NB4 (cell line): ENCODE results near the gene STX18.

Experiments
- DNase-seq: peaks from one replicate; pipeline ENCODE4 v3.0.0; 2010; ENCODE audit warnings: low read depth
- H3K4me3 ChIP-seq: one replicate; pipeline ENCODE4 v1.5.1; 2011; ENCODE audit warnings: mild to moderate bottlenecking, low read depth, low read length, moderate library complexity
- MYC ChIP-seq: IDR thresholded peaks from 2 replicates; pipeline ENCODE4 v1.6.1; 2011; ENCODE audit warnings: low read depth, low read length
- POLR2A ChIP-seq: IDR thresholded peaks from 2 replicates; pipeline ENCODE4 v1.6.1; 2011; ENCODE audit warnings: mild to moderate bottlenecking; ENCODE audit not compliant: insufficient read length; ENCODE audit errors: extremely low read depth
- TF ChIP-seq, protein P1 (sequence below): IDR thresholded peaks from one replicate; pipeline ENCODE4 v1.5.1; 2012; ENCODE audit warnings: low read depth, low read length
- TF ChIP-seq, protein P2 (sequence below): IDR thresholded peaks from 2 replicates; pipeline ENCODE4 v1.6.1; 2011; ENCODE audit warnings: low read depth, low read length

STX18 gene

DNA sequence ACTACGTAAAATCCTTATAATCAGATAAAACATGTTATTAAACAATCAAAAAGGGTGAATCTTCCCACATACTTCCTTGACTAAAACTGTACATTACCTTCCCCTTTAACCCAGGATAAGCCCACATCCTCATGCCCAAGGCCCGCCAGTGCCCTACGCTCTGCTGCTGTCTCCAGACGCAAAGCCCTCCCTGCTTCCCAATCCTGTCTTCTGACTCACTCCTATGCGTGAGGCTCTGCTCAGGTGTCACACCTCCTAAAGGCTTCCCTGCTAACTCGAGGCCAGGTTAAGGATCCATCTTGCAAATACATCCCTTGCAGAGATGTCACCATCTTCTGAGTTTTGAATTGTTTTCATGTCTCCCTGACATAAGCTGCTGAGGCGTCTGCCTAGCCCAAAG is 61.6 kb downstream of the STX18 start:
- TF ChIP-seq MYC = no peak
- TF ChIP-seq, protein P1, sequence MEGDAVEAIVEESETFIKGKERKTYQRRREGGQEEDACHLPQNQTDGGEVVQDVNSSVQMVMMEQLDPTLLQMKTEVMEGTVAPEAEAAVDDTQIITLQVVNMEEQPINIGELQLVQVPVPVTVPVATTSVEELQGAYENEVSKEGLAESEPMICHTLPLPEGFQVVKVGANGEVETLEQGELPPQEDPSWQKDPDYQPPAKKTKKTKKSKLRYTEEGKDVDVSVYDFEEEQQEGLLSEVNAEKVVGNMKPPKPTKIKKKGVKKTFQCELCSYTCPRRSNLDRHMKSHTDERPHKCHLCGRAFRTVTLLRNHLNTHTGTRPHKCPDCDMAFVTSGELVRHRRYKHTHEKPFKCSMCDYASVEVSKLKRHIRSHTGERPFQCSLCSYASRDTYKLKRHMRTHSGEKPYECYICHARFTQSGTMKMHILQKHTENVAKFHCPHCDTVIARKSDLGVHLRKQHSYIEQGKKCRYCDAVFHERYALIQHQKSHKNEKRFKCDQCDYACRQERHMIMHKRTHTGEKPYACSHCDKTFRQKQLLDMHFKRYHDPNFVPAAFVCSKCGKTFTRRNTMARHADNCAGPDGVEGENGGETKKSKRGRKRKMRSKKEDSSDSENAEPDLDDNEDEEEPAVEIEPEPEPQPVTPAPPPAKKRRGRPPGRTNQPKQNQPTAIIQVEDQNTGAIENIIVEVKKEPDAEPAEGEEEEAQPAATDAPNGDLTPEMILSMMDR = no peak
- TF ChIP-seq, protein P2, sequence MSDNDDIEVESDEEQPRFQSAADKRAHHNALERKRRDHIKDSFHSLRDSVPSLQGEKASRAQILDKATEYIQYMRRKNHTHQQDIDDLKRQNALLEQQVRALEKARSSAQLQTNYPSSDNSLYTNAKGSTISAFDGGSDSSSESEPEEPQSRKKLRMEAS = no peak
- TF ChIP-seq POLR2A = no peak
- no peak for DNase-seq
- no peak overlapping the region for H3K4me3 ChIP-seq

DNA sequence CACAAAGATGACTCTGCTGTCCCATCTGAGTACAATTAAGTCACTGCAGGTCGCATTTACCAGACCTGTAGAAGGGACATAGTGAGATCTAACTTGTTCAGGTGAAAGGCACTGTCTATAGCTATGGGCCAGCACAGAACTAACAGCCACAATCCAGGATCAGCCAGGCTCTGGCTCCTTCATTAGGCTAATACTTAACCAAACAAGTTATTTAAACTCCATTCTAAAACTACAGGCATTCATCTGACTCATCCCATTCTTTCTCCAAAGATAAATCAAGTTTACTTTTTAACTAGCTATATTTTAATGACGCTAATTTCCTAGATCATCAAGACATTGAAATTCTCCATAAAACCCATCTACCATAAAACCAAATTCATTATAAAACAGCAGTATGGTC is 62.5 kb downstream of the STX18 start:
- DNase-seq = no peak
- TF ChIP-seq, protein P2 = no peak
- TF ChIP-seq POLR2A = no peak
- TF ChIP-seq MYC = no peak
- TF ChIP-seq, protein P1 = no peak
- no peak overlapping the region for H3K4me3 ChIP-seq

DNA sequence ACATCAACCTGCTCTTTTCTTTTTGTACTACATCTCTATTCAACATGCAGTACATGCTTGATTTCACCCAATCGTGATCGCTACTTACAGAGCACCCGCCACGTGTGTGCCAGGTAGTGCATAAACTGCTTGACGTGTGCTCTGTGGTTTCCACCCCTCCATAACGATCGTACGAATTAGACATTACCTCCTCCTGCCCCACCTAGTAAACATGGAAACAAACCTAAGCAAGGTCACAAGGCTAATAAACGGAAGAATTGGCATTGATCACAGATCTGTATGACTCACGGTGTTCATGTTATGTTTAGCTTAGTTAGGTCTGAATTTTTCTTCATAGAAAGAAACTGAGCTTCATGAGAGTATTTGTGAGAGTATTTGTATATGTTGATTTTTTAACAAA is 64.1 kb downstream of the STX18 start:
- DNase-seq = no peak
- no peak overlapping the region for H3K4me3 ChIP-seq
- TF ChIP-seq POLR2A = no peak
- TF ChIP-seq, protein P1 = no peak
- TF ChIP-seq, protein P2 = no peak
- no peak for TF ChIP-seq MYC

GRCh38 chr4:4477391-4477790 is 64.5 kb downstream of the STX18 start:
- no peak overlapping the region for H3K4me3 ChIP-seq
- TF ChIP-seq POLR2A (no peak), MYC (no peak)
- TF ChIP-seq, protein P1 = no peak
- TF ChIP-seq, protein P2 = no peak
- no peak for DNase-seq

- TF ChIP-seq, protein P1 = no peak
- TF ChIP-seq POLR2A (no peak), MYC (no peak)
- TF ChIP-seq, protein P2 = no peak
- no peak for DNase-seq
Measured at GRCh38 chr4:4474476-4474875, 67.4 kb downstream of the STX18 start.

DNA sequence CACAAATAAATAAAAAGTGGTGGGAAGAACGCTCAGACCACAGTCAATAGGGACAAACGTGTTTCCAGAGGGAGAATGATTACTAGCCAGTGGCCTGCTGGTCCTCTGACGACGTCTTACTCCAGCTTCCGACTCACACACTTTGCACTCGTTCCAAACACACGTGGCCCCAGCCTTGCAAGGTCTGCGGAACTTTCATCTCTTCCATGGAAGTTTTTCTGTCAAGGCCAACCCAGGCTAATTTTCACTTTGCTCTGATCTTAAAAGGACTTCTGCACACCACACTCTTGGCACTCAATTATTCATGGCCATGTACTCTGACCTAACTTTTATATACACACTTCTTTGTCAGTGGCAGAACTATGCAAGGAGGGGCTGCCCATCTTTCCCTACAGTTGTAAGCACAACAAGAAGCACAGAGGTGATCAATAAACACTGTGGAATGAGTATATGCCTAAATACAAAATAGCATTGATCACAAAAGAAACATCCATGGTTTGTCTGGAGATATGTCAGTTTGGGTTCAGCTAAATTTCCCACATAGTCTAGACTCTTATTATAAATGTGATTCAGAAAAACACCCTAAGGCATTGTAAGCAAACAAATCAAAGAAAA is 69.4 kb downstream of the STX18 start:
- no peak overlapping the region for H3K4me3 ChIP-seq
- no peak for TF ChIP-seq MYC
- TF ChIP-seq, protein P2 = no peak
- TF ChIP-seq, protein P1 = no peak
- TF ChIP-seq POLR2A = no peak
- no peak for DNase-seq

More at GRCh38 chr4:4474476-4474875, 67.4 kb downstream of the STX18 start:
- H3K4me3 ChIP-seq = no peak overlapping the region
